GM23338 (cell line): ENCODE measurements around the gene JAK3. TPM values are rescaled to one million over a fixed set of nuclear protein-coding genes. Genes with fewer than 3 reads are reported as not detected.
A peak's percentile ranks its signal among the peaks of the same experiment; 100 is the strongest.

ENCODE experiments used
- ATAC-seq: fragments of 200-7000 bp; cut with Tn5 transposase; 3 replicates; pipeline ENCODE4 v1.9.1; 2020
- DNase-seq: peaks from one replicate; pipeline ENCODE4 v3.0.0-alpha.2; 2015; ENCODE audit warnings: low spot score
- H2AFZ ChIP-seq: fragments of 200-600 bp; sonication (generic); 2 replicates; pipeline ENCODE4 v1.8.0; 2016; ENCODE audit warnings: antibody characterized with exemption, mild to moderate bottlenecking, moderate library complexity
- H3F3A ChIP-seq: fragments of 200-600 bp; sonication (generic); replicated peaks from 2 replicates; pipeline ENCODE4 v1.8.0; 2017; ENCODE audit warnings: antibody characterized with exemption, mixed run types, low read depth
- H3K27ac ChIP-seq: fragments of 200-600 bp; sonication (generic); 2 replicates; pipeline ENCODE4 v1.6.1; 2016; ENCODE audit warnings: low read depth
- H3K27me3 ChIP-seq: fragments of 200-600 bp; sonication (generic); 2 replicates; pipeline ENCODE4 v1.8.0; 2016; ENCODE audit warnings: mild to moderate bottlenecking, mixed run types, moderate library complexity; ENCODE audit not compliant: insufficient read depth
- H3K36me3 ChIP-seq: fragments of 200-600 bp; sonication (generic); 2 replicates; pipeline ENCODE4 v1.8.0; 2016; ENCODE audit warnings: mild to moderate bottlenecking; ENCODE audit not compliant: insufficient read depth
- H3K4me1 ChIP-seq: fragments of 200-600 bp; sonication (generic); 2 replicates; pipeline ENCODE4 v1.8.0; 2016; ENCODE audit warnings: mild to moderate bottlenecking, moderate library complexity; ENCODE audit not compliant: insufficient read depth
- H3K4me2 ChIP-seq: fragments of 200-600 bp; sonication (generic); 2 replicates; pipeline ENCODE4 v1.7.1; 2017; ENCODE audit warnings: mixed run types
- H3K4me3 ChIP-seq: fragments of 200-600 bp; sonication (generic); 2 replicates; pipeline ENCODE4 v1.6.1; 2016; ENCODE audit warnings: mixed run types
- H3K79me2 ChIP-seq: fragments of 200-600 bp; sonication (generic); replicated peaks from 2 replicates; pipeline ENCODE4 v1.8.0; 2017; ENCODE audit warnings: mild to moderate bottlenecking; ENCODE audit not compliant: insufficient read depth
- H3K9me2 ChIP-seq: fragments of 200-600 bp; sonication (generic); 2 replicates; pipeline ENCODE4 v1.8.0; 2017; ENCODE audit not compliant: insufficient read depth
- H4K20me1 ChIP-seq: fragments of 200-600 bp; sonication (generic); replicated peaks from 2 replicates; pipeline ENCODE4 v1.8.0; 2017; ENCODE audit warnings: mild to moderate bottlenecking; ENCODE audit not compliant: insufficient read depth
- H3K27ac Mint-ChIP-seq: 2 replicates; pipeline ENCODE4 v1.8.0; 2020; ENCODE audit warnings: inconsistent platforms, mild to moderate bottlenecking, moderate library complexity, mixed read lengths
- H3K27me3 Mint-ChIP-seq: 3 replicates; pipeline ENCODE4 v1.8.0; 2022; ENCODE audit warnings: low read depth, mild to moderate bottlenecking, moderate library complexity, mixed read lengths, inconsistent platforms; ENCODE audit not compliant: insufficient read depth, poor library complexity
- H3K36me3 Mint-ChIP-seq: 3 replicates; pipeline ENCODE4 v1.8.0; 2021; ENCODE audit warnings: low read depth, mild to moderate bottlenecking, inconsistent platforms, moderate library complexity, mixed read lengths
- H3K4me1 Mint-ChIP-seq: 3 replicates; pipeline ENCODE4 v1.8.0; 2020; ENCODE audit warnings: mild to moderate bottlenecking, inconsistent platforms, mixed read lengths
- H3K4me3 Mint-ChIP-seq: 3 replicates; pipeline ENCODE4 v1.8.0; 2021; ENCODE audit warnings: moderate library complexity, mild to moderate bottlenecking, inconsistent platforms, mixed read lengths
- H3K9me3 Mint-ChIP-seq: 3 replicates; pipeline ENCODE4 v1.8.0; 2020; ENCODE audit warnings: moderate library complexity, mild to moderate bottlenecking, inconsistent platforms, mixed read lengths
- CREB1 ChIP-seq: fragments of 250-450 bp; sonication (Bioruptor Pico); IDR thresholded peaks from 2 replicates; pipeline ENCODE4 v1.5.0; 2020; ENCODE audit warnings: low read depth, mild to moderate bottlenecking, moderate library complexity
- EZH2 ChIP-seq: fragments of 200-600 bp; sonication (generic); IDR thresholded peaks from one replicate; pipeline ENCODE4 v1.8.0; 2017; ENCODE audit warnings: antibody characterized with exemption, mild to moderate bottlenecking, low read depth; ENCODE audit not compliant: unreplicated experiment
- EZH2phosphoT487 ChIP-seq: fragments of 200-600 bp; sonication (generic); IDR thresholded peaks from one replicate; pipeline ENCODE4 v1.8.1; 2018; ENCODE audit warnings: antibody characterized with exemption; ENCODE audit not compliant: unreplicated experiment
- JUNB ChIP-seq: IDR thresholded peaks from one replicate; pipeline ENCODE4 v1.6.1; 2016; ENCODE audit warnings: antibody characterized with exemption; ENCODE audit not compliant: unreplicated experiment
- NANOG ChIP-seq: IDR thresholded peaks from 2 replicates; pipeline ENCODE4 v1.6.1; 2016; ENCODE audit warnings: antibody characterized with exemption, borderline replicate concordance
- POLR2AphosphoS5 ChIP-seq: IDR thresholded peaks from 2 replicates; pipeline ENCODE4 v1.6.1; 2016; ENCODE audit warnings: antibody characterized with exemption, low read depth
- STAT1 ChIP-seq: IDR thresholded peaks from one replicate; pipeline ENCODE4 v1.6.1; 2016; ENCODE audit warnings: antibody characterized with exemption; ENCODE audit not compliant: unreplicated experiment
- ZNF114 ChIP-seq: fragments of 250-450 bp; sonication (Bioruptor Pico); IDR thresholded peaks from 2 replicates; pipeline ENCODE4 v1.5.0; 2020; ENCODE audit warnings: mild to moderate bottlenecking, moderate library complexity
- ZNF331 ChIP-seq: fragments of 250-450 bp; sonication (Bioruptor Pico); IDR thresholded peaks from 2 replicates; pipeline ENCODE4 v1.5.0; 2020; ENCODE audit warnings: low read depth, mild to moderate bottlenecking, moderate library complexity
- polyA plus RNA-seq: library from polyadenylated mRNA; unstranded; fragments of >200 nt; fragmentation: Nextera tagmentation; extraction: Ambion mirVana; gene quantifications from 2 replicates; pipeline ENCODE4 v1.2.1, GENCODE V29; 2016
- total RNA-seq: library from RNA; depleted of rRNA; stranded (reverse); fragments of >200 nt; shearing (Covaris generic); gene quantifications from 2 replicates; pipeline ENCODE4 v1.2.3, GENCODE V29; 2014
- TF ChIP-seq, protein P1 (sequence below): IDR thresholded peaks from 2 replicates; pipeline ENCODE4 v1.6.1; 2016; ENCODE audit warnings: antibody characterized with exemption
- TF ChIP-seq, protein P2 (sequence below), 2 experiments: fragments of 200-600 bp in 1 of 2; sonication (generic) in 1 of 2; conservative IDR thresholded peaks; 2 replicates each; pipeline versions ENCODE4 v1.5.1 to v1.6.1; 2016 to 2017; ENCODE audit warnings: antibody characterized with exemption in 2 of 2, low read depth in 2 of 2, mild to moderate bottlenecking in 2 of 2, moderate library complexity in 1 of 2
- TF ChIP-seq, protein P3 (sequence below): fragments of 250-450 bp; sonication (Bioruptor Pico); IDR thresholded peaks from 2 replicates; pipeline ENCODE4 v1.5.0; 2020; ENCODE audit warnings: mild to moderate bottlenecking, moderate library complexity
- TF ChIP-seq, protein P4 (sequence below): IDR thresholded peaks from one replicate; pipeline ENCODE4 v1.6.1; 2018; ENCODE audit warnings: antibody characterized with exemption; ENCODE audit not compliant: unreplicated experiment

JAK3 gene
- total and polyA plus RNA-seq, 2 experiments from 2014 or later: 2.9 to 5.4 TPM

DNA sequence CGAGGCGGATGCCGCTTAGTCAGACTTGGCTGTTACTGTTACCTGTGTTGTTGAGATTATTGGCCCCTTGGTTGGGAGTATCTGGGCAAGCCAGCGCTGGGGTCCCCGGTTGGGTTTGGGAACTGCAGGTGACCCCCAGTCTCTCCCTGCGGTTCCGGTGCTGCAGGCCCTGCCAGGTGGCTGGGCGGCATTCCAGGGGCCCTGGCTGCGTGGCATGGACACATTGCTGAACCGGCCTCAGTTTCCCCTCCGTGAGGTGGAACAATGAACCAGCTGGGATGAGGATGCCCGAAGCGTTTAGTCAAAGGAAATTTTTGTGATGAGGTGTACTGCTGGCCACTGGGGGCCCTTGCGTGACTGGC lies 52.3 kb downstream of the JAK3 start:
- H3K4me3 Mint-ChIP-seq: peak overlapping the region; percentile 76
- peaks cover 8% of the 10 kb centered on the region for H3K4me1 Mint-ChIP-seq
- Histone ChIP-seq H3K4me1 (no peaks in the 10 kb centered on the region; the same call in 1 of the 2 replicates), H3F3A (peaks cover 8% of the 10 kb centered on the region; the same call in 1 of the 2 replicates), H3K27me3 (peaks cover 17% of the 10 kb centered on the region), H3K4me2 (peak overlapping the region; percentile 93), H3K9me2 (no peaks in the 10 kb centered on the region), H4K20me1 (no peaks in the 10 kb centered on the region), H3K27ac (no peak overlapping the region), H2AFZ (peak overlapping the region; percentile 99), H3K79me2 (no peaks in the 10 kb centered on the region), H3K36me3 (no peaks in the 10 kb centered on the region), H3K4me3 (peak overlapping the region; percentile 71)
- no peak; the same call in 2 of the 3 replicates for ATAC-seq
- DNase-seq: no peak
- H3K27me3 Mint-ChIP-seq: peaks cover 18% of the 10 kb centered on the region
- no peak overlapping the region for H3K27ac Mint-ChIP-seq
- no peaks in the 10 kb centered on the region for H3K9me3 Mint-ChIP-seq
- TF ChIP-seq EZH2 (no peak), EZH2phosphoT487 (no peak), CREB1 (no peak), ZNF331 (CRISPR knock-in tag) (no peak), ZNF114 (no peak), NANOG (no peak), JUNB (no peak), STAT1 (no peak), POLR2AphosphoS5 (no peak)
- TF ChIP-seq, protein P1, sequence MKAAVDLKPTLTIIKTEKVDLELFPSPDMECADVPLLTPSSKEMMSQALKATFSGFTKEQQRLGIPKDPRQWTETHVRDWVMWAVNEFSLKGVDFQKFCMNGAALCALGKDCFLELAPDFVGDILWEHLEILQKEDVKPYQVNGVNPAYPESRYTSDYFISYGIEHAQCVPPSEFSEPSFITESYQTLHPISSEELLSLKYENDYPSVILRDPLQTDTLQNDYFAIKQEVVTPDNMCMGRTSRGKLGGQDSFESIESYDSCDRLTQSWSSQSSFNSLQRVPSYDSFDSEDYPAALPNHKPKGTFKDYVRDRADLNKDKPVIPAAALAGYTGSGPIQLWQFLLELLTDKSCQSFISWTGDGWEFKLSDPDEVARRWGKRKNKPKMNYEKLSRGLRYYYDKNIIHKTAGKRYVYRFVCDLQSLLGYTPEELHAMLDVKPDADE: no peak
- TF ChIP-seq, protein P2, sequence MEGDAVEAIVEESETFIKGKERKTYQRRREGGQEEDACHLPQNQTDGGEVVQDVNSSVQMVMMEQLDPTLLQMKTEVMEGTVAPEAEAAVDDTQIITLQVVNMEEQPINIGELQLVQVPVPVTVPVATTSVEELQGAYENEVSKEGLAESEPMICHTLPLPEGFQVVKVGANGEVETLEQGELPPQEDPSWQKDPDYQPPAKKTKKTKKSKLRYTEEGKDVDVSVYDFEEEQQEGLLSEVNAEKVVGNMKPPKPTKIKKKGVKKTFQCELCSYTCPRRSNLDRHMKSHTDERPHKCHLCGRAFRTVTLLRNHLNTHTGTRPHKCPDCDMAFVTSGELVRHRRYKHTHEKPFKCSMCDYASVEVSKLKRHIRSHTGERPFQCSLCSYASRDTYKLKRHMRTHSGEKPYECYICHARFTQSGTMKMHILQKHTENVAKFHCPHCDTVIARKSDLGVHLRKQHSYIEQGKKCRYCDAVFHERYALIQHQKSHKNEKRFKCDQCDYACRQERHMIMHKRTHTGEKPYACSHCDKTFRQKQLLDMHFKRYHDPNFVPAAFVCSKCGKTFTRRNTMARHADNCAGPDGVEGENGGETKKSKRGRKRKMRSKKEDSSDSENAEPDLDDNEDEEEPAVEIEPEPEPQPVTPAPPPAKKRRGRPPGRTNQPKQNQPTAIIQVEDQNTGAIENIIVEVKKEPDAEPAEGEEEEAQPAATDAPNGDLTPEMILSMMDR (conservative IDR thresholded peaks at IDR 0.05; ENCODE audit: low read depth in 2 of 2): no peak
- TF ChIP-seq, protein P3, sequence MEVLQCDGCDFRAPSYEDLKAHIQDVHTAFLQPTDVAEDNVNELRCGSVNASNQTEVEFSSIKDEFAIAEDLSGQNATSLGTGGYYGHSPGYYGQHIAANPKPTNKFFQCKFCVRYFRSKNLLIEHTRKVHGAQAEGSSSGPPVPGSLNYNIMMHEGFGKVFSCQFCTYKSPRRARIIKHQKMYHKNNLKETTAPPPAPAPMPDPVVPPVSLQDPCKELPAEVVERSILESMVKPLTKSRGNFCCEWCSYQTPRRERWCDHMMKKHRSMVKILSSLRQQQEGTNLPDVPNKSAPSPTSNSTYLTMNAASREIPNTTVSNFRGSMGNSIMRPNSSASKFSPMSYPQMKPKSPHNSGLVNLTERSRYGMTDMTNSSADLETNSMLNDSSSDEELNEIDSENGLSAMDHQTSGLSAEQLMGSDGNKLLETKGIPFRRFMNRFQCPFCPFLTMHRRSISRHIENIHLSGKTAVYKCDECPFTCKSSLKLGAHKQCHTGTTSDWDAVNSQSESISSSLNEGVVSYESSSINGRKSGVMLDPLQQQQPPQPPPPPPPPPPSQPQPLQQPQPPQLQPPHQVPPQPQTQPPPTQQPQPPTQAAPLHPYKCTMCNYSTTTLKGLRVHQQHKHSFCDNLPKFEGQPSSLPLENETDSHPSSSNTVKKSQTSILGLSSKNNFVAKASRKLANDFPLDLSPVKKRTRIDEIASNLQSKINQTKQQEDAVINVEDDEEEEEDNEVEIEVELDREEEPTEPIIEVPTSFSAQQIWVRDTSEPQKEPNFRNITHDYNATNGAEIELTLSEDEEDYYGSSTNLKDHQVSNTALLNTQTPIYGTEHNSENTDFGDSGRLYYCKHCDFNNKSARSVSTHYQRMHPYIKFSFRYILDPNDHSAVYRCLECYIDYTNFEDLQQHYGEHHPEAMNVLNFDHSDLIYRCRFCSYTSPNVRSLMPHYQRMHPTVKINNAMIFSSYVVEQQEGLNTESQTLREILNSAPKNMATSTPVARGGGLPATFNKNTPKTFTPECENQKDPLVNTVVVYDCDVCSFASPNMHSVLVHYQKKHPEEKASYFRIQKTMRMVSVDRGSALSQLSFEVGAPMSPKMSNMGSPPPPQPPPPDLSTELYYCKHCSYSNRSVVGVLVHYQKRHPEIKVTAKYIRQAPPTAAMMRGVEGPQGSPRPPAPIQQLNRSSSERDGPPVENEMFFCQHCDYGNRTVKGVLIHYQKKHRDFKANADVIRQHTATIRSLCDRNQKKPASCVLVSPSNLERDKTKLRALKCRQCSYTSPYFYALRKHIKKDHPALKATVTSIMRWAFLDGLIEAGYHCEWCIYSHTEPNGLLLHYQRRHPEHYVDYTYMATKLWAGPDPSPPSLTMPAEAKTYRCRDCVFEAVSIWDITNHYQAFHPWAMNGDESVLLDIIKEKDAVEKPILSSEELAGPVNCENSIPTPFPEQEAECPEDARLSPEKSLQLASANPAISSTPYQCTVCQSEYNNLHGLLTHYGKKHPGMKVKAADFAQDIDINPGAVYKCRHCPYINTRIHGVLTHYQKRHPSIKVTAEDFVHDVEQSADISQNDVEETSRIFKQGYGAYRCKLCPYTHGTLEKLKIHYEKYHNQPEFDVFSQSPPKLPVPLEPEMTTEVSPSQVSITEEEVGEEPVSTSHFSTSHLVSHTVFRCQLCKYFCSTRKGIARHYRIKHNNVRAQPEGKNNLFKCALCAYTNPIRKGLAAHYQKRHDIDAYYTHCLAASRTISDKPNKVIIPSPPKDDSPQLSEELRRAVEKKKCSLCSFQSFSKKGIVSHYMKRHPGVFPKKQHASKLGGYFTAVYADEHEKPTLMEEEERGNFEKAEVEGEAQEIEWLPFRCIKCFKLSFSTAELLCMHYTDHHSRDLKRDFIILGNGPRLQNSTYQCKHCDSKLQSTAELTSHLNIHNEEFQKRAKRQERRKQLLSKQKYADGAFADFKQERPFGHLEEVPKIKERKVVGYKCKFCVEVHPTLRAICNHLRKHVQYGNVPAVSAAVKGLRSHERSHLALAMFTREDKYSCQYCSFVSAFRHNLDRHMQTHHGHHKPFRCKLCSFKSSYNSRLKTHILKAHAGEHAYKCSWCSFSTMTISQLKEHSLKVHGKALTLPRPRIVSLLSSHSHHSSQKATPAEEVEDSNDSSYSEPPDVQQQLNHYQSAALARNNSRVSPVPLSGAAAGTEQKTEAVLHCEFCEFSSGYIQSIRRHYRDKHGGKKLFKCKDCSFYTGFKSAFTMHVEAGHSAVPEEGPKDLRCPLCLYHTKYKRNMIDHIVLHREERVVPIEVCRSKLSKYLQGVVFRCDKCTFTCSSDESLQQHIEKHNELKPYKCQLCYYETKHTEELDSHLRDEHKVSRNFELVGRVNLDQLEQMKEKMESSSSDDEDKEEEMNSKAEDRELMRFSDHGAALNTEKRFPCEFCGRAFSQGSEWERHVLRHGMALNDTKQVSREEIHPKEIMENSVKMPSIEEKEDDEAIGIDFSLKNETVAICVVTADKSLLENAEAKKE (CRISPR knock-in tag): no peak
- TF ChIP-seq, protein P4, sequence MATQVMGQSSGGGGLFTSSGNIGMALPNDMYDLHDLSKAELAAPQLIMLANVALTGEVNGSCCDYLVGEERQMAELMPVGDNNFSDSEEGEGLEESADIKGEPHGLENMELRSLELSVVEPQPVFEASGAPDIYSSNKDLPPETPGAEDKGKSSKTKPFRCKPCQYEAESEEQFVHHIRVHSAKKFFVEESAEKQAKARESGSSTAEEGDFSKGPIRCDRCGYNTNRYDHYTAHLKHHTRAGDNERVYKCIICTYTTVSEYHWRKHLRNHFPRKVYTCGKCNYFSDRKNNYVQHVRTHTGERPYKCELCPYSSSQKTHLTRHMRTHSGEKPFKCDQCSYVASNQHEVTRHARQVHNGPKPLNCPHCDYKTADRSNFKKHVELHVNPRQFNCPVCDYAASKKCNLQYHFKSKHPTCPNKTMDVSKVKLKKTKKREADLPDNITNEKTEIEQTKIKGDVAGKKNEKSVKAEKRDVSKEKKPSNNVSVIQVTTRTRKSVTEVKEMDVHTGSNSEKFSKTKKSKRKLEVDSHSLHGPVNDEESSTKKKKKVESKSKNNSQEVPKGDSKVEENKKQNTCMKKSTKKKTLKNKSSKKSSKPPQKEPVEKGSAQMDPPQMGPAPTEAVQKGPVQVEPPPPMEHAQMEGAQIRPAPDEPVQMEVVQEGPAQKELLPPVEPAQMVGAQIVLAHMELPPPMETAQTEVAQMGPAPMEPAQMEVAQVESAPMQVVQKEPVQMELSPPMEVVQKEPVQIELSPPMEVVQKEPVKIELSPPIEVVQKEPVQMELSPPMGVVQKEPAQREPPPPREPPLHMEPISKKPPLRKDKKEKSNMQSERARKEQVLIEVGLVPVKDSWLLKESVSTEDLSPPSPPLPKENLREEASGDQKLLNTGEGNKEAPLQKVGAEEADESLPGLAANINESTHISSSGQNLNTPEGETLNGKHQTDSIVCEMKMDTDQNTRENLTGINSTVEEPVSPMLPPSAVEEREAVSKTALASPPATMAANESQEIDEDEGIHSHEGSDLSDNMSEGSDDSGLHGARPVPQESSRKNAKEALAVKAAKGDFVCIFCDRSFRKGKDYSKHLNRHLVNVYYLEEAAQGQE: no peak
- no peaks in the 10 kb centered on the region for H3K36me3 Mint-ChIP-seq
